Karpas-422 (cell line): ENCODE data around the gene UBR3. TPM values are rescaled to one million over a fixed set of nuclear protein-coding genes. Genes with fewer than 3 reads are reported as not detected.

ENCODE experiments used
- DNase-seq: peaks from one replicate; pipeline ENCODE4 v3.0.0-alpha.2; 2015
- H2AFZ ChIP-seq: fragments of 200-600 bp; sonication (generic); 2 replicates; pipeline ENCODE4 v1.6.1; 2014; ENCODE audit warnings: antibody characterized with exemption, low read length, mixed read lengths
- H3K27ac ChIP-seq: fragments of 200-600 bp; sonication (generic); 2 replicates; pipeline ENCODE4 v1.5.1; 2014; ENCODE audit warnings: mild to moderate bottlenecking, low read length, moderate library complexity
- H3K27me3 ChIP-seq: fragments of 200-600 bp; sonication (generic); 2 replicates; pipeline ENCODE4 v1.6.1; 2014; ENCODE audit warnings: low read length, mixed read lengths
- H3K36me3 ChIP-seq: fragments of 200-600 bp; sonication (generic); 2 replicates; pipeline ENCODE4 v1.6.1; 2014; ENCODE audit warnings: low read length, mixed read lengths; ENCODE audit not compliant: insufficient read depth
- H3K4me1 ChIP-seq: fragments of 200-600 bp; sonication (generic); 2 replicates; pipeline ENCODE4 v1.6.1; 2014; ENCODE audit warnings: mild to moderate bottlenecking, low read length, mixed read lengths
- H3K4me2 ChIP-seq: fragments of 200-600 bp; sonication (generic); 2 replicates; pipeline ENCODE4 v1.6.1; 2014; ENCODE audit warnings: low read length, low read depth, mild to moderate bottlenecking; ENCODE audit not compliant: poor library complexity, severe bottlenecking
- H3K4me3 ChIP-seq: fragments of 200-600 bp; sonication (generic); 2 replicates; pipeline ENCODE4 v1.5.1; 2014; ENCODE audit warnings: mild to moderate bottlenecking, antibody characterized with exemption, low read length, mixed read lengths
- H3K79me2 ChIP-seq: fragments of 200-600 bp; sonication (generic); 2 replicates; pipeline ENCODE4 v1.6.1; 2014; ENCODE audit warnings: mild to moderate bottlenecking, low read length, mixed read lengths
- H3K9ac ChIP-seq: fragments of 200-600 bp; sonication (generic); 2 replicates; pipeline ENCODE4 v1.6.0; 2014; ENCODE audit warnings: low read length
- H3K9me2 ChIP-seq: fragments of 200-600 bp; sonication (generic), shearing (Covaris generic); replicated peaks from 2 replicates; pipeline ENCODE4 v1.6.0; 2014; ENCODE audit warnings: mild to moderate bottlenecking, low read length, moderate library complexity; ENCODE audit not compliant: insufficient read depth
- H3K9me3 ChIP-seq: fragments of 300-700, 200-600 bp; sonication (generic); 2 replicates; pipeline ENCODE4 v1.6.1; 2014; ENCODE audit warnings: low read length, mixed read lengths
- H4K20me1 ChIP-seq: fragments of 200-600 bp; sonication (generic); 2 replicates; pipeline ENCODE4 v1.6.1; 2014; ENCODE audit warnings: mild to moderate bottlenecking, antibody characterized with exemption, low read length, low read depth; ENCODE audit not compliant: insufficient read depth
- total RNA-seq: library from RNA; depleted of rRNA; stranded (reverse); fragments of >200 nt; shearing (Covaris generic); gene quantifications from 2 replicates; pipeline ENCODE4 v1.2.3, GENCODE V29; 2014; ENCODE audit warnings: low replicate concordance

UBR3 gene
- total RNA-seq, 1 experiment from 2014 or later = 50.8 TPM

- Histone ChIP-seq H3K79me2 (0 out of 2 replicates have a peak, but pooled peaks cover 5% of the 10 kb centered on the region), H3K9me3 (no peaks in the 10 kb centered on the region), H3K27me3 (no peaks in the 10 kb centered on the region), H3K9me2 (no peaks in the 10 kb centered on the region; the same call in 1 of the 2 replicates), H4K20me1 (no peaks in the 10 kb centered on the region), H3K36me3 (peaks cover 3% of the 10 kb centered on the region; the same call in 1 of the 2 replicates), H3K9ac (no peak overlapping the region), H3K4me1 (peaks cover 13% of the 10 kb centered on the region), H3K4me3 (no peak overlapping the region), H3K27ac (peak overlapping the region; percentile 50), H2AFZ (no peak overlapping the region), H3K4me2 (no peak overlapping the region)
- DNase-seq = peak; percentile 50
Observed at GRCh38 chr2:170056900-170057299, 229.6 kb downstream of the UBR3 start.

- no peaks in the 10 kb centered on the region for H3K27me3 ChIP-seq
- H3K79me2 ChIP-seq = no peaks in the 10 kb centered on the region
- H3K9ac ChIP-seq = no peak overlapping the region
- peaks cover 14% of the 10 kb centered on the region; the same call in 1 of the 2 replicates for H3K36me3 ChIP-seq
- no peaks in the 10 kb centered on the region for H4K20me1 ChIP-seq
- no peaks in the 10 kb centered on the region for H3K9me3 ChIP-seq
- no peaks in the 10 kb centered on the region; the same call in 1 of the 2 replicates for H3K9me2 ChIP-seq
- no peak overlapping the region for H3K27ac ChIP-seq
- H2AFZ ChIP-seq = no peak overlapping the region
- no peak for DNase-seq
- no peak overlapping the region for H3K4me2 ChIP-seq
- no peak overlapping the region for H3K4me3 ChIP-seq
- H3K4me1 ChIP-seq = 0 out of 2 replicates have a peak, but pooled peaks cover 3% of the 10 kb centered on the region
Observed at GRCh38 chr2:170063456-170064235, 236.4 kb downstream of the UBR3 start.

GRCh38 chr2:170070778-170071177 is 243.5 kb downstream of the UBR3 start:
- Histone ChIP-seq H3K4me2 (no peak overlapping the region), H4K20me1 (no peaks in the 10 kb centered on the region), H3K27me3 (no peaks in the 10 kb centered on the region), H3K9ac (no peak overlapping the region), H3K27ac (no peak overlapping the region), H3K9me3 (peaks cover 13% of the 10 kb centered on the region), H3K36me3 (peaks cover 29% of the 10 kb centered on the region), H3K4me1 (peaks cover 6% of the 10 kb centered on the region), H3K79me2 (no peaks in the 10 kb centered on the region), H2AFZ (no peak overlapping the region), H3K9me2 (no peaks in the 10 kb centered on the region), H3K4me3 (no peak overlapping the region)
- DNase-seq = no peak

GRCh38 chr2:170073288-170073687 is 246.0 kb downstream of the UBR3 start:
- Histone ChIP-seq H3K9me3 (peaks cover 13% of the 10 kb centered on the region), H3K27me3 (no peaks in the 10 kb centered on the region), H3K79me2 (no peaks in the 10 kb centered on the region), H3K4me1 (peaks cover 14% of the 10 kb centered on the region), H3K9ac (no peak overlapping the region), H3K27ac (peak overlapping the region; percentile 11), H3K36me3 (peaks cover 26% of the 10 kb centered on the region), H3K9me2 (no peaks in the 10 kb centered on the region), H3K4me3 (no peak overlapping the region), H2AFZ (no peak overlapping the region), H3K4me2 (no peak overlapping the region), H4K20me1 (no peaks in the 10 kb centered on the region)
- DNase-seq = no peak

- Histone ChIP-seq H3K9me2 (no peaks in the 10 kb centered on the region), H3K27ac (peak overlapping the region; percentile 64), H3K27me3 (no peaks in the 10 kb centered on the region), H2AFZ (no peak overlapping the region), H3K4me3 (no peak overlapping the region), H3K4me1 (peaks cover 14% of the 10 kb centered on the region), H3K9me3 (peaks cover under 1% of the 10 kb centered on the region; the same call in 1 of the 2 replicates), H3K79me2 (no peaks in the 10 kb centered on the region), H3K36me3 (peaks cover 10% of the 10 kb centered on the region), H4K20me1 (no peaks in the 10 kb centered on the region), H3K9ac (no peak overlapping the region), H3K4me2 (no peak overlapping the region)
- DNase-seq = peak; percentile 71
Observed at GRCh38 chr2:170076189-170076588, 248.9 kb downstream of the UBR3 start.

- Histone ChIP-seq H3K9me2 (no peaks in the 10 kb centered on the region), H3K9ac (no peak overlapping the region), H3K4me1 (peaks cover 14% of the 10 kb centered on the region), H3K36me3 (0 out of 2 replicates have a peak, but pooled peaks cover 4% of the 10 kb centered on the region), H3K4me2 (no peak overlapping the region), H3K27me3 (no peaks in the 10 kb centered on the region), H2AFZ (no peak overlapping the region), H4K20me1 (no peaks in the 10 kb centered on the region), H3K79me2 (no peaks in the 10 kb centered on the region), H3K4me3 (no peak overlapping the region), H3K27ac (no peak overlapping the region), H3K9me3 (no peaks in the 10 kb centered on the region)
- DNase-seq = no peak
Observed at GRCh38 chr2:170077830-170078569, 250.7 kb downstream of the UBR3 start.

GRCh38 chr2:170084820-170085491 is 257.7 kb downstream of the UBR3 start:
- no peak overlapping the region for H2AFZ ChIP-seq
- no peak for DNase-seq
- H3K9ac ChIP-seq = no peak overlapping the region
- no peaks in the 10 kb centered on the region for H4K20me1 ChIP-seq
- H3K4me3 ChIP-seq = no peak overlapping the region
- H3K9me3 ChIP-seq = no peaks in the 10 kb centered on the region
- no peaks in the 10 kb centered on the region for H3K4me1 ChIP-seq
- no peaks in the 10 kb centered on the region for H3K79me2 ChIP-seq
- H3K9me2 ChIP-seq = no peaks in the 10 kb centered on the region
- no peak overlapping the region for H3K4me2 ChIP-seq
- peaks cover 7% of the 10 kb centered on the region; the same call in 1 of the 2 replicates for H3K36me3 ChIP-seq
- no peak overlapping the region for H3K27ac ChIP-seq
- H3K27me3 ChIP-seq = no peaks in the 10 kb centered on the region
